Measurements from ENCODE around the gene SEMA3B. TPM values are rescaled to one million over a fixed set of nuclear protein-coding genes. Genes with fewer than 3 reads are reported as not detected.
A peak's percentile ranks its signal among the peaks of the same experiment; 100 is the strongest.
"Not testable (repeated sequence)": the region's sequence is repeated elsewhere in the genome, so short reads cannot be mapped to it uniquely, and the experiment has no call there.

SEMA3B gene
- total RNA-seq, 4 donors from 2014 or later, result 37.4 to 66.6 (median 46.4) TPM

DNA sequence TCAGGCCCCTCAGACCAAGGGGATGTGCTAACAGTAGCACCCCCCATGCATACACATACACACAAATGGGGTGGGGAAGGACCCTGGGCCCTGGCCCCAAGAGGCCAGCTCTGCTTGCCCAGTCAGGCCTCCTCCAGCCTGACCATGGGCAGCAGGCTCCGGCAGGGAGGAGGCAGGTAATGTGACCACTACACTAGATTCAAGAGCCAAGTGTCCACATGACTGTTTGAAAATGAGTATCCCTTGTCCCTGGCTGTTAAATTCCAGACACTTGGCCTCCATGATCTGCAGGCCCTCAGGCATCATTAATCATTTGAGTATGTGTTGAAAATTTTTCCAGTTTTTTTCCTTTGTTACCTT lies 46.8 kb upstream of the SEMA3B start:
- Histone ChIP-seq H3K4me1 (peaks cover 10 to 15% (median 15%) of the 10 kb centered on the region in 4 donors), H3K27me3 (peaks cover 0 to 14% (median 0%) of the 10 kb centered on the region in 4 donors), H3K36me3 (no peaks in the 10 kb centered on the region), H3K9me3 (no peaks in the 10 kb centered on the region), H3K4me3 (no peak overlapping the region), H3K27ac (replicated peaks in 1 of 4) (no peak overlapping the region)
- WGBS, result 89% methylated on average over 1 of the region's 1 CpG
- DNase-seq (ENCODE audit: extremely low spot score), result no peak
- TF ChIP-seq, protein P1, sequence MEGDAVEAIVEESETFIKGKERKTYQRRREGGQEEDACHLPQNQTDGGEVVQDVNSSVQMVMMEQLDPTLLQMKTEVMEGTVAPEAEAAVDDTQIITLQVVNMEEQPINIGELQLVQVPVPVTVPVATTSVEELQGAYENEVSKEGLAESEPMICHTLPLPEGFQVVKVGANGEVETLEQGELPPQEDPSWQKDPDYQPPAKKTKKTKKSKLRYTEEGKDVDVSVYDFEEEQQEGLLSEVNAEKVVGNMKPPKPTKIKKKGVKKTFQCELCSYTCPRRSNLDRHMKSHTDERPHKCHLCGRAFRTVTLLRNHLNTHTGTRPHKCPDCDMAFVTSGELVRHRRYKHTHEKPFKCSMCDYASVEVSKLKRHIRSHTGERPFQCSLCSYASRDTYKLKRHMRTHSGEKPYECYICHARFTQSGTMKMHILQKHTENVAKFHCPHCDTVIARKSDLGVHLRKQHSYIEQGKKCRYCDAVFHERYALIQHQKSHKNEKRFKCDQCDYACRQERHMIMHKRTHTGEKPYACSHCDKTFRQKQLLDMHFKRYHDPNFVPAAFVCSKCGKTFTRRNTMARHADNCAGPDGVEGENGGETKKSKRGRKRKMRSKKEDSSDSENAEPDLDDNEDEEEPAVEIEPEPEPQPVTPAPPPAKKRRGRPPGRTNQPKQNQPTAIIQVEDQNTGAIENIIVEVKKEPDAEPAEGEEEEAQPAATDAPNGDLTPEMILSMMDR (IDR thresholded peaks at IDR 0.05), result no peak
- TF ChIP-seq POLR2AphosphoS5 (IDR thresholded peaks at IDR 0.05) (no peak), EP300 (IDR thresholded peaks at IDR 0.05) (no peak)
- intact Hi-C loops (cut with DNase I), result no loop called here

DNA sequence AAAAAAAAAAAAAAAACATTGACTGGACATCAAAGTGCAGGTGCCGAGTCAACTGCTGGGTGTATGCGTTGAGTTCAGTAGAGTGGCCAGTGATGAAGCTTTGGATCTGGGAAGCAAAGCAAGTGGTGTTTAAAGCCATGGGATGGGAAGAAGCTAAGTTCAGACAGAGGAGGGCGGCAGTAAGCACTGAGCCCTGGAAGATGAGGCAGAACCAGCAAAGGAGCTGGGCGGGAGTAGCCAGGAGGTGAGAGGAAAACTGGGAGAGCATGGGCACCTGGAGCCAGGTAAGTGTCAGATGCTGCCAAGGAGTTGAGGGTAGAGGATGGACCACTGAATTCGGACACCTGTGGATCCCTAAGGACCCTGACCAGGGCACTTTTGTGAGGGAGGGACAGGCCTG lies 44.3 kb upstream of the SEMA3B start:
- Histone ChIP-seq H3K27me3 (peaks cover 0 to 14% (median 0%) of the 10 kb centered on the region in 4 donors), H3K36me3 (no peaks in the 10 kb centered on the region), H3K9me3 (no peaks in the 10 kb centered on the region), H3K4me3 (no peak overlapping the region), H3K27ac (replicated peaks in 1 of 4) (no peak overlapping the region), H3K4me1 (peaks cover 17 to 28% (median 27%) of the 10 kb centered on the region in 4 donors)
- intact Hi-C loops (cut with DNase I), result no loop called here
- TF ChIP-seq POLR2AphosphoS5 (IDR thresholded peaks at IDR 0.05), result no peak
- TF ChIP-seq EP300 (IDR thresholded peaks at IDR 0.05), result no peak
- TF ChIP-seq POLR2A (IDR thresholded peaks at IDR 0.05; ENCODE audit: low read depth), result no peak
- TF ChIP-seq, protein P1 (IDR thresholded peaks at IDR 0.05), result no peak
- no peak for DNase-seq (ENCODE audit: extremely low spot score)
- WGBS, result 68% methylated on average over 5 of the region's 5 CpGs

DNA sequence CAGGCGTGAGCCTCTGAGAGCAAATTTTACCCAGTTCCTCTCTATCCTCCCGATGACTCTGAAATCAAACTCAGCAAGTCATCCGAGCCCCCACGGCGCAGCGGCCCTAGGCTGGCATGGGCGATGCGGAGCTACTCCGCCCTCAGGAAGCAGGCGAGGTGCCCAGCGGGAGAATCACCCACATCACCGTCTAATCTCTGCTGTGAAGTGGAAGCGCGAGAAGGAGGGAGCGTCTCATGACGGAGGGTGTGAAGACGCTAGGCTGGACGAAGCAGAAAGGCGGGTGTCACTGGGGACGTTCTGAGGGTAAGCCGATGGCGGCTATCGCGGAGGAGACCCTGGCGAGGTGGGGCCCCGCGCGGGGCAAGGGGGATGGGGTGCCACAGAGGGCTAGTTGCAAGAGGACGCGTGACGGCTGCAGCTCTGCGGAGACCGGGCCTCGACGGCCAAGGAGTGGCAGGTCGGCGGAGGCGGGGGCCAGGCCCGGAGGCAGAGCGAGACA lies 42.0 kb upstream of the SEMA3B start:
- TF ChIP-seq POLR2AphosphoS5 (IDR thresholded peaks at IDR 0.05), result no peak
- TF ChIP-seq, protein P1 (IDR thresholded peaks at IDR 0.05), result no peak
- TF ChIP-seq EP300 (IDR thresholded peaks at IDR 0.05), result no peak
- TF ChIP-seq POLR2A (IDR thresholded peaks at IDR 0.05; ENCODE audit: low read depth), result no peak
- intact Hi-C loops (cut with DNase I), result loop anchor here (1.0 to 2.0 kb wide), 3 partner anchors 19 to 46 kb away; no protein-coding TSS in a partner anchor
- Histone ChIP-seq H3K4me1 (peaks cover 17 to 28% (median 27%) of the 10 kb centered on the region in 4 donors), H3K27ac (replicated peaks in 1 of 4) (peak overlapping the region; percentile 57 to 73 (median 62)), H3K4me3 (peak overlapping the region; percentile 55 to 75 (median 65)), H3K27me3 (peaks cover 0 to 14% (median 0%) of the 10 kb centered on the region in 4 donors), H3K9me3 (no peaks in the 10 kb centered on the region), H3K36me3 (no peaks in the 10 kb centered on the region)
- DNase-seq (ENCODE audit: extremely low spot score), result no peak
- WGBS, result 1% methylated on average over 26 of the region's 40 CpGs

DNA sequence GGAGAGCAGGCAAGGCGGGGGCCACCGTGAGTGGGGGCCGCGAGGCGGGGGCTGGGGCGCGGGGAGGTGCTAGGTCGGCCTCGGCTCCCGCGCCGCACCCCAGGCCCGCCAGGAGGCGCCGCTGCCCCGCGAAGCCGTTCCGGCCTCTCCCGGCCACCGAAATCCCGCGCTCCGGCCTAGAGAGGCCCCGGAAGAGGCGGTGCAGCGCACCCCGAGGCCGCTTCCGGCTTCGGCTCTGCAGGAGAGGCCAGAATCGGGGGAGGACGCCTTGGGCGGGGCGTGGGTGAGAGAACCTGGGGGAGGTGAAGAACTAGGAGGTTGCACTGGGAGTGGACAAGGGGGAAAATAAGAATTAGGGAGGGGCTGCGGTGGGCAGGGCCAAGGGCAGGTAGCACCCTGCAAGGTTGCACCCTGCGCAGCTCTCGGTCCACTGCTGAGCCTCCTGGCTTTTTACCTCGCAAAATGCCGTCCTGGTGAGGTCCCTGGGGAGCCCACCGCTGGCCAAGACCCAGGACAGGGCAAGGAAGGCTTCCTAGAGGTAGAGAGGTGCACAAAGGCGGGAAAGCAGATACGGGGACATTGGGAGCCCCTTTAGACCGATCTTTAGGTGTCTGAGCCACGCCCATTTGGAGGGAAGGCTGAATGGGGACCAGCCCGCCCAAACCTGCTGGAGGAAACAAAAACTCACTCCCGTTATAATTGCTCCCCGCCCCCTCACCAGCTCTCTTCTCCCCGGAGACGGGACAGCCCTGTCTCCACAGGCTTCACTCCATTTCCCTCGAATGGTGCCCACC lies 41.4 kb upstream of the SEMA3B start:
- Histone ChIP-seq H3K4me1 (peaks cover 17 to 28% (median 27%) of the 10 kb centered on the region in 4 donors), H3K27me3 (peaks cover 0 to 7% (median 0%) of the 10 kb centered on the region in 4 donors), H3K9me3 (no peaks in the 10 kb centered on the region), H3K36me3 (no peaks in the 10 kb centered on the region), H3K27ac (replicated peaks in 1 of 4) (peak overlapping the region; percentile 57 to 73 (median 62)), H3K4me3 (peak overlapping the region; percentile 55 to 75 (median 65))
- 3% methylated on average over 23 of the region's 51 CpGs for WGBS
- no peak for TF ChIP-seq POLR2A (IDR thresholded peaks at IDR 0.05; ENCODE audit: low read depth)
- peak; percentile 74 to 84 for TF ChIP-seq POLR2AphosphoS5 (IDR thresholded peaks at IDR 0.05)
- TF ChIP-seq EP300 (IDR thresholded peaks at IDR 0.05), result no peak
- TF ChIP-seq, protein P1 (IDR thresholded peaks at IDR 0.05), result peak; percentile 96 to 97 (median 97)
- intact Hi-C loops (cut with DNase I), result loop anchor here (1.0 to 2.0 kb wide), 2 partner anchors 19 to 45 kb away; no protein-coding TSS in a partner anchor
- peak; percentile 95 for DNase-seq (ENCODE audit: extremely low spot score)

DNA sequence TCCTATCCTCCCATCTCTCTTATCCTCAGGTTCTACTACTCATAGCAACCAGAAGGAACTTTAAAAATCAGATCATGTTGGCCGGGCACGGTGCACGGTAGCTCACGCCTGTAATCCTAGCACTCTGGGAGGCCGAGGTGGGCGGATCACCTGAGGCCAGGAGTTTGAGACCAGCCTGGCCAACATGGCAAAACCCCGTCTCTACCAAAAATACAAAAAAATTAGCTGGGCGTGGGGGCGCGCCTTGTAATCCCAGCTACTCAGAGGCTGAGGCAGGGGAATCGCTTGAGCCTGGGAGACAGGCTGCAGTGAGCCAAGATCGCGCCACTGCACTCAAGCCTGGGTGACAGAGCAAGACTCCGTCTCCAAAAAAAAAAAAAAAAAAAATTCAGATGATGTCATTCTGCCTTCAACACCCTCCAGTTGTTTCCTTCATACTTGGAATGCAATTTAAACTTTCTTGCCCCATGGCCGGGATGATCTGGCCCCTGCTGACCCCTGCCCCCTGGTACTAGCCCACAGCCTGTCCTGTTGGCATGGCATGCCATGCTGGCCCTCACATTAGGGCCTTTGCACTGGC lies 40.7 kb upstream of the SEMA3B start:
- WGBS, result 44% methylated on average over 15 of the region's 15 CpGs
- H3K9me3 ChIP-seq; H3K36me3 ChIP-seq; H3K27me3 ChIP-seq; intact Hi-C loops (cut with DNase I); DNase-seq (ENCODE audit: extremely low spot score): not testable (repeated sequence)
- Histone ChIP-seq H3K4me3 (peak overlapping the region; percentile 55 to 75 (median 65)), H3K27ac (replicated peaks in 1 of 4) (peak overlapping the region in 1 of 4 donors; percentile 60), H3K4me1 (peaks cover 17 to 28% (median 27%) of the 10 kb centered on the region in 4 donors)

Data from esophagus muscularis mucosa (tissue), 4 donors.